Stimulated activated naive B cell treated with anti-CD40 and anti-IgM and Interleukin-4, amounts not matched to agents 10 μg/mL and 1 μg/mL and 100 μg/mL, for 72 hours (primary cell): ENCODE data around the gene NAALADL1.
"Not testable (repeated sequence)": the region's sequence is repeated elsewhere in the genome, so short reads cannot be mapped to it uniquely, and the experiment has no call there.

Experiments used
- ATAC-seq, 2 donors: fragments of 150-1000 bp; cut with Tn5 transposase; replicated peaks; 2 replicates each; pipeline ENCODE4 v1.10.0; 2021; ENCODE audit warnings: moderate library complexity in 1 of 2
- DNase-seq: peaks from one replicate; pipeline ENCODE4 v3.0.0; 2021
- H3K27ac Mint-ChIP-seq: one replicate; pipeline ENCODE4 v1.8.0; 2022; ENCODE audit warnings: mild to moderate bottlenecking, mixed read lengths
- H3K27me3 Mint-ChIP-seq, 2 donors: one replicate each; pipeline ENCODE4 v1.8.0; 2022; ENCODE audit warnings: mixed read lengths in 2 of 2
- H3K36me3 Mint-ChIP-seq, 2 donors: one replicate each; pipeline ENCODE4 v1.8.0; 2022; ENCODE audit warnings: mixed read lengths in 2 of 2, mild to moderate bottlenecking in 1 of 2
- H3K4me1 Mint-ChIP-seq, 2 donors: one replicate each; pipeline ENCODE4 v1.8.0; 2022; ENCODE audit warnings: mixed read lengths in 2 of 2, mild to moderate bottlenecking in 1 of 2
- H3K4me3 Mint-ChIP-seq, 2 donors: one replicate each; pipeline ENCODE4 v1.8.0; 2022; ENCODE audit warnings: mild to moderate bottlenecking in 2 of 2, mixed read lengths in 2 of 2, moderate library complexity in 1 of 2
- H3K9me3 Mint-ChIP-seq, 2 donors: one replicate each; pipeline ENCODE4 v1.8.0; 2022; ENCODE audit warnings: mixed read lengths in 2 of 2, mild to moderate bottlenecking in 1 of 2

The NAALADL1 gene

DNA sequence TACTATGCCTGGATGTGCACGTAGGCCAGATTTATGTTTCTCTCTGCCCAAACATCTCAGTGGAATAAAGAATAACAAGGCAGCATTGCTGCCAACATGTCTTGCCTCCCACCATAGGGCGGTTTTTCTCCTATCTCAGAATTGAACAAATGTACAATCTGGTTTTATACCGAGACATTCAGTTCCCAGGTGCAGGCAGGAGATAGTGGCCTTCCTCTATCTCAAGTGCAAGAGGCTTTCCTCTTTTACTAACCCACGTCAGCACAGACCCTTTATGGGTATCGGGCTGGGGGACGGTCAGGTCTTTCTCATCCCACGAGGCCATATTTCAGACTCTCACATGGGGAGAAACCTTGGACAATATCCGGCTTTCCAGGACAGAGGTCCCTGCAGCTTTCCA is 34.9 kb downstream of the NAALADL1 start:
- H3K27me3 Mint-ChIP-seq, ATAC-seq, H3K4me3 Mint-ChIP-seq, H3K9me3 Mint-ChIP-seq, H3K27ac Mint-ChIP-seq, DNase-seq: not testable (repeated sequence)
- Mint-ChIP-seq H3K4me1 (peaks cover 7 to 20% of the 10 kb centered on the region in 2 donors), H3K36me3 (peaks cover 17% of the 10 kb centered on the region in 2 donors)

DNA sequence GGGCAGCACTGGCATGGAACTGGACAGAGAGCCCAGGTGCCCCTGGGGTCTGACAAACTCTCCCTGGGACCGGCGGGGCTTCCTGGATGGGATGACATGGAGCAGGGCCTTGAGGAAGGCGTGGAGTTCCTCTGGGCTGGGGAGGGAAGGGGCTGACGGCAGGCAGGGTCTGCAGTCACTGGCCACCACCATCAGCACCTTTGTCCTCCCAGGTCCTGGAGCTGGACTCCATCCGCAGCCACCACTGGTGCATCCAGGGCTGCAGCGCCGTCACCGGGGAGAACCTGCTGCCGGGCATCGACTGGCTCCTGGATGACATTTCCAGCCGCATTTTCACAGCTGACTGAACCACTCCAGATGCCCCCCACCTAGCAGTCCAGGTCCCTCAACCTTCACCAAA is 36.8 kb downstream of the NAALADL1 start:
- H3K4me1 Mint-ChIP-seq, result peaks cover 8 to 15% of the 10 kb centered on the region in 2 donors

DNA sequence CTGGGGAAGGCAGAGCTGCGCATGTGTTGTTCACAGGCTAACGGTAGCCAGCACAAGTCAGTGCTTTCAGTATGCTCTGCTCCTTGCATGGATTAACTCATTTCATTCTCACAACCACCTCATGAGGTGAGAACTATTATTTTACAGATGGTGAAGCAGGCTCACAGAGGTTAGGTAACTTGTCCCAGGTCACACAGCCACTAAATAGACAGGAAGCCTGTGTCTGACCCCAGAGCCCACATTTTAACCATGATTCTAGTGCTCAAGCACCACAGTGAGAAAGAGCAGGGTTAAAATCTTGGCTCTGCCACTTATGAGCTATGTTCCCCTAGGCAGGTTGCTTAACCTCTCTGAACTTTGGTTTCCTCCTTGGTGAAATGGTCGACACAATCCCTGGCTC is 37.4 kb downstream of the NAALADL1 start:
- H3K4me1 Mint-ChIP-seq, result peaks cover 14 to 20% of the 10 kb centered on the region in 2 donors
- no peak for DNase-seq
- H3K4me3 Mint-ChIP-seq, result no peak overlapping the region
- no peak overlapping the region for H3K27ac Mint-ChIP-seq
- peaks cover 0 to 2% of the 10 kb centered on the region in 2 donors for H3K9me3 Mint-ChIP-seq
- no peak for ATAC-seq
- peaks cover 28 to 32% of the 10 kb centered on the region in 2 donors for H3K36me3 Mint-ChIP-seq
- H3K27me3 Mint-ChIP-seq, result no peaks in the 10 kb centered on the region

More for the DNA sequence above, 36.8 kb downstream of the NAALADL1 start:
- Mint-ChIP-seq H3K9me3 (peaks cover 0 to 2% of the 10 kb centered on the region in 2 donors), H3K27ac (no peak overlapping the region), H3K4me3 (no peak overlapping the region), H3K36me3 (peaks cover 25 to 28% of the 10 kb centered on the region in 2 donors), H3K27me3 (no peaks in the 10 kb centered on the region)
- ATAC-seq (no peak), DNase-seq (no peak)

DNA sequence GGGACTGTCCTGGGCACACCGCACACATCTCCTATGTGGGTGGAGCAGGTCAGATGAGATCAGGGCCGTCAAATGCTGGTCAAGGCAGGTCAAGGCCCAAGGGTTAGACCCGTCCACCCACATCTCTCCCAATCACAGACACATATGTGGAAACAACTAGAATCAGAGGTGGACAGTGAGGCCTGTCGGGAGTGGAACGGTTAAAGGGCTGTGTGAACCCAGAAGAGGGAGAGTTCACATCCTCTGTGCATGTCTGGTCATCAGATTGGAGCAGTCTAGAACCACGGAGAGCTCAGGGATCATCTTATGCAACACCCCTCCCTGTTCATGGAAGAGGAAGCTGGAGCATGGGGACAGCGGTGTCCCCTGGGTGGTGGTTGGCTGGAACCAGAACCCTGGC is 38.5 kb downstream of the NAALADL1 start:
- peaks cover 18 to 31% of the 10 kb centered on the region in 2 donors for H3K4me1 Mint-ChIP-seq
- ATAC-seq, result no peak

GRCh38 chr11:65017937-65018336 is 40.4 kb downstream of the NAALADL1 start:
- ATAC-seq, result no peak
- Mint-ChIP-seq H3K27ac (no peak overlapping the region), H3K4me1 (peaks cover 24 to 39% of the 10 kb centered on the region in 2 donors), H3K9me3 (peaks cover 0 to 2% of the 10 kb centered on the region in 2 donors), H3K4me3 (no peak overlapping the region), H3K36me3 (peaks cover 28 to 32% of the 10 kb centered on the region in 2 donors), H3K27me3 (no peaks in the 10 kb centered on the region)
- no peak for DNase-seq

More for the DNA sequence above, 38.5 kb downstream of the NAALADL1 start:
- Mint-ChIP-seq H3K27ac (no peak overlapping the region), H3K36me3 (peaks cover 28 to 32% of the 10 kb centered on the region in 2 donors), H3K27me3 (no peaks in the 10 kb centered on the region), H3K9me3 (peaks cover 0 to 2% of the 10 kb centered on the region in 2 donors), H3K4me3 (no peak overlapping the region)
- no peak for DNase-seq

- Mint-ChIP-seq H3K4me1 (peaks cover 26 to 38% of the 10 kb centered on the region in 2 donors), H3K27me3 (no peaks in the 10 kb centered on the region), H3K4me3 (peak overlapping the region in 1 of 2 donors; percentile 36), H3K9me3 (peaks cover 0 to 2% of the 10 kb centered on the region in 2 donors), H3K36me3 (peaks cover 21 to 29% of the 10 kb centered on the region in 2 donors), H3K27ac (peak overlapping the region; percentile 20)
- ATAC-seq (no peak), DNase-seq (no peak)
Observed at GRCh38 chr11:65016705-65017104, 41.6 kb downstream of the NAALADL1 start.

GRCh38 chr11:65014726-65015227 is 43.6 kb downstream of the NAALADL1 start:
- DNase-seq (no peak), ATAC-seq (no peak)
- Mint-ChIP-seq H3K36me3 (peaks cover 16 to 22% of the 10 kb centered on the region in 2 donors), H3K4me1 (peaks cover 26 to 38% of the 10 kb centered on the region in 2 donors), H3K4me3 (peak overlapping the region; percentile 88 to 94), H3K27ac (peak overlapping the region; percentile 97), H3K27me3 (no peaks in the 10 kb centered on the region), H3K9me3 (peaks cover 0 to 2% of the 10 kb centered on the region in 2 donors)

GRCh38 chr11:65013888-65014725 is 44.2 kb downstream of the NAALADL1 start, which contains the start of gene ARL2:
ARL2 (plus strand) TSS chr11:65014160; CDS start chr11:65014208, 48 bp downstream.
- Mint-ChIP-seq H3K4me1 (peaks cover 26 to 38% of the 10 kb centered on the region in 2 donors), H3K27me3 (no peaks in the 10 kb centered on the region), H3K9me3 (peaks cover 0 to 2% of the 10 kb centered on the region in 2 donors), H3K36me3 (peaks cover 14 to 18% of the 10 kb centered on the region in 2 donors), H3K27ac (peak within 1 kb of the TSS; percentile 99), H3K4me3 (peak within 1 kb of the TSS; percentile 88 to 94)
- peak; percentile 89 for DNase-seq
- peak; percentile 78 to 81 for ATAC-seq

- H3K36me3 Mint-ChIP-seq, result peaks cover 12 to 15% of the 10 kb centered on the region in 2 donors
- ATAC-seq (peak; percentile 84 to 87), DNase-seq (peak; percentile 90)
- peaks cover 26 to 38% of the 10 kb centered on the region in 2 donors for H3K4me1 Mint-ChIP-seq
- no peaks in the 10 kb centered on the region for H3K27me3 Mint-ChIP-seq
- peak overlapping the region; percentile 99 for H3K27ac Mint-ChIP-seq
- H3K9me3 Mint-ChIP-seq, result peaks cover 0 to 2% of the 10 kb centered on the region in 2 donors
- peak overlapping the region; percentile 88 to 94 for H3K4me3 Mint-ChIP-seq
Observed at GRCh38 chr11:65013130-65013887, 45.0 kb downstream of the NAALADL1 start.

DNA sequence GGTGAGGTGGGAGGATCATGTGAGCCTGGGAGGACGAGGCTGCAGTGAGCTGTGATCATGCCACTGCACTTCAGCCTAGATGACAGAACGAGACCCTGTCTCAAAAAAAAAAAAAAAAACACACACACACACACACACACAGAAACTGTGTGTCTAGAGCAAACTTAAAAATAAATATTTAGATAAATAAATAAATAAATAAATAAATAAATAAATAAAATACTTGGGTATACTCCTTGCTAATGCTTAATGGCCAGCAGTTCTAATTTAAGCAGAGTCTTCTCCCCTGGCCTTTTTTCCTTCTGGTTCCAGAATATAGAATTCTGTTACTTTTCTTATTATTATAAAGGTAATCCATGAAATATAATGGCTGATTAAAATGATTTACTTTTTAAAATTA is 49.5 kb downstream of the NAALADL1 start:
- Mint-ChIP-seq H3K27me3 (no peaks in the 10 kb centered on the region), H3K36me3 (no peaks in the 10 kb centered on the region), H3K27ac (no peak overlapping the region), H3K4me3 (no peak overlapping the region), H3K9me3 (no peaks in the 10 kb centered on the region), H3K4me1 (peaks cover 8 to 10% of the 10 kb centered on the region in 2 donors)
- DNase-seq (no peak), ATAC-seq (no peak)

- Mint-ChIP-seq H3K4me3 (no peak overlapping the region), H3K36me3 (no peaks in the 10 kb centered on the region), H3K4me1 (peaks cover 3 to 5% of the 10 kb centered on the region in 2 donors), H3K27me3 (no peaks in the 10 kb centered on the region), H3K9me3 (no peaks in the 10 kb centered on the region), H3K27ac (no peak overlapping the region)
- no peak for DNase-seq
- no peak for ATAC-seq
Observed at GRCh38 chr11:65008016-65008415, 50.3 kb downstream of the NAALADL1 start.

- not testable (repeated sequence) for H3K9me3 Mint-ChIP-seq, DNase-seq, ATAC-seq, H3K36me3 Mint-ChIP-seq, H3K4me3 Mint-ChIP-seq, H3K27ac Mint-ChIP-seq, H3K4me1 Mint-ChIP-seq, H3K27me3 Mint-ChIP-seq
Observed at GRCh38 chr11:65003968-65004367, 54.4 kb downstream of the NAALADL1 start.

DNA sequence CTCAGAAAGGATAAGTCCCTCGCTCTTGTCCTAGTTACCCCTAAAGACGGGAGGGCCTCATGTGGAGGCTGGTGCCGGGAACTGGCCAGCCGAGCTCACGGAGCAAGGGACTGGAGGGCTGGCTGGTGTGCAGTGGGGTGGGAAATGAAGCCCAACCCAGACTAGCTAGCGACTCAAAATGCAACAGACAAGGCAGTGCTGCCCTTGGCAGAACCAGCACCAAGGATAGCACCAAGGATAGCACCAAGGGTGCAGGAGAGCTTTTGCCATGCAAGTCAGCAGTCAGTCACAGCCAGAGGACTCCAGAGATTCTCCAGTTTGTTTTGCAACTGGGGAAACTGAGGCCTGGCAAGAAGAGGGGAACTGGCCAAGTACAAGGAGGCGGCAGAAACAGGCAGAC is 55.1 kb downstream of the NAALADL1 start:
- H3K27me3 Mint-ChIP-seq, result no peaks in the 10 kb centered on the region
- no peak overlapping the region for H3K27ac Mint-ChIP-seq
- peaks cover 7% of the 10 kb centered on the region in 2 donors for H3K4me1 Mint-ChIP-seq
- DNase-seq, result no peak
- H3K9me3 Mint-ChIP-seq, result no peaks in the 10 kb centered on the region
- no peak for ATAC-seq
- no peaks in the 10 kb centered on the region for H3K36me3 Mint-ChIP-seq
- H3K4me3 Mint-ChIP-seq, result no peak overlapping the region

GRCh38 chr11:65002706-65003105 is 55.6 kb downstream of the NAALADL1 start:
- no peaks in the 10 kb centered on the region for H3K36me3 Mint-ChIP-seq
- no peak overlapping the region for H3K4me3 Mint-ChIP-seq
- peaks cover 9 to 10% of the 10 kb centered on the region in 2 donors for H3K4me1 Mint-ChIP-seq
- H3K27me3 Mint-ChIP-seq, result no peaks in the 10 kb centered on the region
- no peak for DNase-seq
- H3K9me3 Mint-ChIP-seq, result no peaks in the 10 kb centered on the region
- H3K27ac Mint-ChIP-seq, result no peak overlapping the region
- ATAC-seq, result no peak
